PC-3 (cell line): ENCODE results near the gene PODNL1. TPM values are rescaled to one million over a fixed set of nuclear protein-coding genes. Genes with fewer than 3 reads are reported as not detected.

Source experiments
- ATAC-seq: fragments of 200-7000 bp; cut with Tn5 transposase; 2 replicates; pipeline ENCODE4 v1.9.1; 2020; ENCODE audit warnings: mild to moderate bottlenecking, moderate library complexity
- BruUV-seq: library from RNA; stranded (reverse); fragments of 400-500 nt; replicated peaks from 2 replicates; lab custom pipeline; 2021; lab: Mats Ljungman, UMichigan
- CTCF ChIA-PET: fragments of 300-600 bp; sonication (Branson Sonifier 250); formaldehyde crosslinking; loops from one replicate; lab custom pipeline; 2022; ENCODE audit warnings: antibody characterized with exemption; lab: Charles Lee
- POLR2A ChIA-PET: fragments of 300-600 bp; sonication (Branson Sonifier 250); formaldehyde crosslinking; loops from one replicate; lab custom pipeline; 2022; ENCODE audit warnings: antibody characterized with exemption; ENCODE audit not compliant: unreplicated experiment; lab: Charles Lee
- DNase-seq: peaks from one replicate; pipeline ENCODE4 v3.0.0-alpha.2; 2015
- H2AFZ ChIP-seq: fragments of 300-600 bp; sonication (generic); 2 replicates; pipeline ENCODE4 v1.6.0; 2016; ENCODE audit warnings: antibody characterized with exemption, low read length
- H3F3A ChIP-seq: fragments of 300-600 bp; sonication (generic); one replicate; pipeline ENCODE4 v1.6.0; 2017; ENCODE audit warnings: antibody characterized with exemption, low read length, control low read depth, mild to moderate bottlenecking; ENCODE audit not compliant: unreplicated experiment
- H3K27ac ChIP-seq: fragments of 300-600 bp; sonication (generic); 2 replicates; pipeline ENCODE4 v1.5.1; 2016; ENCODE audit warnings: mild to moderate bottlenecking, low read length
- H3K27me3 ChIP-seq: fragments of 300-600 bp; sonication (generic); 2 replicates; pipeline ENCODE4 v1.6.1; 2016; ENCODE audit warnings: low read length, mixed read lengths
- H3K36me3 ChIP-seq: fragments of 300-600 bp; sonication (generic); 2 replicates; pipeline ENCODE4 v1.6.1; 2016; ENCODE audit warnings: low read depth, mixed run types, low read length, mixed read lengths
- H3K4me1 ChIP-seq: fragments of 300-600 bp; sonication (generic); 2 replicates; pipeline ENCODE4 v1.5.1; 2016; ENCODE audit warnings: low read length; ENCODE audit not compliant: insufficient read depth
- H3K4me2 ChIP-seq: fragments of 300-600 bp; sonication (generic); 2 replicates; pipeline ENCODE4 v1.6.0; 2016; ENCODE audit warnings: low read length
- H3K4me3 ChIP-seq: fragments of 300-600 bp; sonication (generic); 2 replicates; pipeline ENCODE4 v1.5.1; 2016; ENCODE audit warnings: mild to moderate bottlenecking, low read length, mixed read lengths
- H3K79me2 ChIP-seq: fragments of 300-600 bp; sonication (generic); 2 replicates; pipeline ENCODE4 v1.6.1; 2017; ENCODE audit warnings: low read length, mixed read lengths
- H3K9ac ChIP-seq: fragments of 300-600 bp; sonication (generic); 2 replicates; pipeline ENCODE4 v1.6.0; 2016; ENCODE audit warnings: mild to moderate bottlenecking, low read length
- H3K9me2 ChIP-seq: fragments of 300-600 bp; sonication (generic); replicated peaks from 2 replicates; pipeline ENCODE4 v1.6.1; 2016; ENCODE audit warnings: mixed run types, low read length, mixed read lengths
- H3K9me3 ChIP-seq: fragments of 300-600 bp; sonication (generic); 2 replicates; pipeline ENCODE4 v1.6.1; 2016; ENCODE audit warnings: low read length, mixed read lengths
- H4K20me1 ChIP-seq: fragments of 300-600 bp; sonication (generic); 2 replicates; pipeline ENCODE4 v1.6.1; 2016; ENCODE audit warnings: low read length, mixed read lengths
- EZH2 ChIP-seq: fragments of 300-600 bp; sonication (generic); IDR thresholded peaks from one replicate; pipeline ENCODE4 v1.6.1; 2017; ENCODE audit warnings: antibody characterized with exemption, mild to moderate bottlenecking, low read length; ENCODE audit not compliant: unreplicated experiment
- EZH2phosphoT487 ChIP-seq: fragments of 300-600 bp; sonication (generic); IDR thresholded peaks from 2 replicates; pipeline ENCODE4 v1.6.1; 2018; ENCODE audit warnings: mild to moderate bottlenecking, antibody characterized with exemption, low read length, borderline replicate concordance
- intact Hi-C: fragments of 100-400 bp; cut with micrococcal nuclease; formaldehyde crosslinking; loops from 2 replicates; pipeline ENCODE4 v1.9.0; 2023
- total RNA-seq: library from RNA; depleted of rRNA; stranded (reverse); fragments of >200 nt; gene quantifications from 2 replicates; pipeline ENCODE4 v1.2.3, GENCODE V29; 2014
- TF ChIP-seq, protein P1 (sequence below): fragments of 300-600 bp; sonication (generic); conservative IDR thresholded peaks from 2 replicates; pipeline ENCODE4 v1.5.1; 2017; ENCODE audit warnings: antibody characterized with exemption, low read depth, mild to moderate bottlenecking, low read length

The PODNL1 gene
- total RNA-seq, 1 experiment from 2014 or later = not detected

DNA sequence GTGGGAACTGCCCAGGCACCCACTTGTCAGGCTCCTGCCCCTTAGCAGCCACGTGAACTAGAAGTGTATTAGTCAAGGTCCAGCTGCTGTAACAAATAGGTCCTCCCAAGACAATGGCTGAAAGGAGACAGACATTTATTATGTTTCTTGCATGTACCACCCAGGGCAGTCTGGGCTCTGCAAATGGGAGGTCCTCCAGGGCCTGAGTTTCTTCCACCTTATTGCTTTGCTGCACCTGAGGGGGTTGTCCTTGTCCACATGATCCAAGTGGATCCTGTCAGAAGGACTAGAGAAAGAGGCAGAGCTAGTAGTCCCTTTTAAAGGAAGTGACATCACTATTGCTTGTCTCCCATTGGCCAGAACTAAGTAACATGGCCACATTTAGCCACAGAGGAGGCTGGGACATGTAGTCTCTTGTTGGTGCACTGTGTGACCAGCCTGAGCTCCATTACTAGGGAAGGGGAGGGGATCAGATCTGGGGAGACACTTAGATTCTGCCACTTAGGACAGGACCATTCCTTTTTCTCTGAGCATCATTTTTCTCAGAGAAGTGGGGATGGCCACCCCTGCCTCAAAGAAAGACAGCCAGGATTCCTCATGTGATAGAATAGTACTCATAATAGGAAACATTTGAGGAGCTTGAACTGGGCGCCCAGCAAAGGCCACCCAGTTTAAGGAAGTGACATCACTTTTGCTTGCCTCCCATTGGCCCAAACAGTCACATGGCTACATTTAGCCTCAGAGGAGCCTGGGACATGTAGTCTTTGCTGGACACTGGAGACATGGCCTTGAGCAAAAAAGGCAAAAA is 17.1 kb downstream of the PODNL1 start:
- Histone ChIP-seq H3K79me2 (no peaks in the 10 kb centered on the region), H3K27ac (no peak overlapping the region), H3K9me2 (no peaks in the 10 kb centered on the region), H3K9ac (no peak overlapping the region), H3K4me2 (no peak overlapping the region), H4K20me1 (no peaks in the 10 kb centered on the region), H2AFZ (no peak overlapping the region), H3K27me3 (no peaks in the 10 kb centered on the region), H3K9me3 (no peaks in the 10 kb centered on the region), H3K4me3 (no peak overlapping the region), H3F3A (no peaks in the 10 kb centered on the region), H3K4me1 (no peaks in the 10 kb centered on the region), H3K36me3 (peaks cover 53% of the 10 kb centered on the region)
- ChIA-PET CTCF (interaction anchor here (0.6 kb wide), 1 partner anchor 635 kb away, joined by 4 read pairs; no protein-coding TSS in a partner anchor), POLR2A (no interaction called here)
- no TSS peak for BruUV-seq
- peak; percentile 60 for DNase-seq
- TF ChIP-seq, protein P1, sequence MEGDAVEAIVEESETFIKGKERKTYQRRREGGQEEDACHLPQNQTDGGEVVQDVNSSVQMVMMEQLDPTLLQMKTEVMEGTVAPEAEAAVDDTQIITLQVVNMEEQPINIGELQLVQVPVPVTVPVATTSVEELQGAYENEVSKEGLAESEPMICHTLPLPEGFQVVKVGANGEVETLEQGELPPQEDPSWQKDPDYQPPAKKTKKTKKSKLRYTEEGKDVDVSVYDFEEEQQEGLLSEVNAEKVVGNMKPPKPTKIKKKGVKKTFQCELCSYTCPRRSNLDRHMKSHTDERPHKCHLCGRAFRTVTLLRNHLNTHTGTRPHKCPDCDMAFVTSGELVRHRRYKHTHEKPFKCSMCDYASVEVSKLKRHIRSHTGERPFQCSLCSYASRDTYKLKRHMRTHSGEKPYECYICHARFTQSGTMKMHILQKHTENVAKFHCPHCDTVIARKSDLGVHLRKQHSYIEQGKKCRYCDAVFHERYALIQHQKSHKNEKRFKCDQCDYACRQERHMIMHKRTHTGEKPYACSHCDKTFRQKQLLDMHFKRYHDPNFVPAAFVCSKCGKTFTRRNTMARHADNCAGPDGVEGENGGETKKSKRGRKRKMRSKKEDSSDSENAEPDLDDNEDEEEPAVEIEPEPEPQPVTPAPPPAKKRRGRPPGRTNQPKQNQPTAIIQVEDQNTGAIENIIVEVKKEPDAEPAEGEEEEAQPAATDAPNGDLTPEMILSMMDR = no peak
- no peak for TF ChIP-seq EZH2phosphoT487
- peak; percentile 85 for ATAC-seq
- intact Hi-C loops = no loop called here

DNA sequence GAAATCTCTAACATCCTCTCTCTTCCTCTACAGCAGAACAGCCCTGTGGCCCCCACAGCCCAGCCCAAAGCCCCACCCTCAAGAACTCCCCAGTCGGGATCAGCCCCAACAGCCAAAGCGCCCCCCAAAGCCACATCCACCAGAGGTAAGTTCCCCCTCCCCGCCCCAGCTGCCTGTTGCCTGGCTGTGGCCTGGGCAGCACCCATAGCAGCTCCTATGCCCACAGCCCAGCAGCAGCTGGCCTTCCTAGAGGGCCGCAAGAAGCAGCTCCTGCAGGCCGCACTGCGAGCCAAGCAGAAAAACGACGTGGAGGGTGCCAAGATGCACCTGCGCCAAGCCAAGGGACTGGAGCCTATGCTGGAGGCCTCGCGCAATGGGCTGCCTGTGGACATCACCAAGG is 17.7 kb downstream of the PODNL1 start:
- Histone ChIP-seq H3K9me2 (no peaks in the 10 kb centered on the region), H2AFZ (no peak overlapping the region), H3F3A (no peaks in the 10 kb centered on the region), H3K79me2 (no peaks in the 10 kb centered on the region), H3K9me3 (no peaks in the 10 kb centered on the region), H3K27me3 (no peaks in the 10 kb centered on the region), H3K27ac (no peak overlapping the region), H3K9ac (no peak overlapping the region), H3K36me3 (peaks cover 55% of the 10 kb centered on the region), H3K4me3 (no peak overlapping the region), H4K20me1 (no peaks in the 10 kb centered on the region), H3K4me2 (no peak overlapping the region), H3K4me1 (no peaks in the 10 kb centered on the region)
- intact Hi-C loops = no loop called here
- no TSS peak for BruUV-seq
- TF ChIP-seq, protein P1 = no peak
- TF ChIP-seq EZH2 (no peak), EZH2phosphoT487 (no peak)
- DNase-seq (no peak), ATAC-seq (no peak)
- CTCF ChIA-PET = no interaction called here
- POLR2A ChIA-PET = no interaction called here
